HG03571 (cell line): Measurements from ENCODE around the gene PDCD2L.
"Not testable (repeated sequence)": the region's sequence is repeated elsewhere in the genome, so short reads cannot be mapped to it uniquely, and the experiment has no call there.

Experiments used
- ATAC-seq: cut with Tn5 transposase; IDR thresholded peaks from one replicate; pipeline ENCODE4 v1.9.1; 2021; ENCODE audit not compliant: unreplicated experiment

Gene PDCD2L

GRCh38 chr19:34461375-34462100 lies 57.3 kb downstream of the PDCD2L start:
- no peak for ATAC-seq

GRCh38 chr19:34464785-34465184 lies 60.6 kb downstream of the PDCD2L start:
- not testable (repeated sequence) for ATAC-seq

GRCh38 chr19:34468409-34468808 lies 64.2 kb downstream of the PDCD2L start:
- no peak for ATAC-seq

- ATAC-seq, result not testable (repeated sequence)
These were observed 64.8 kb downstream of the PDCD2L start for GRCh38 chr19:34469026-34469425.

- no peak for ATAC-seq
These were observed 67.9 kb downstream of the PDCD2L start for GRCh38 chr19:34471906-34472700.

- ATAC-seq, result no peak
These were observed 70.2 kb downstream of the PDCD2L start for GRCh38 chr19:34474233-34474989.

- ATAC-seq, result no peak
These were observed 71.1 kb downstream of the PDCD2L start for GRCh38 chr19:34475026-34475974.
